ENCODE results near the gene ARMC10.
A peak's percentile ranks its signal among the peaks of the same experiment; 100 is the strongest.
"Not testable (repeated sequence)": the region's sequence is repeated elsewhere in the genome, so short reads cannot be mapped to it uniquely, and the experiment has no call there.

The ARMC10 gene

GRCh38 chr7:103075337-103075918 is 488 bp downstream of the ARMC10 start:
- peak; percentile 51 for DNase-seq (ENCODE audit: low read depth, low spot score)
- peak overlapping the region; percentile 88 for H3K4me3 ChIP-seq (ENCODE audit: low read length)

GRCh38 chr7:103076764-103077163 is 1.8 kb downstream of the ARMC10 start:
- no peak for DNase-seq (ENCODE audit: low read depth, low spot score)
- H3K4me3 ChIP-seq (ENCODE audit: low read length) = no peak overlapping the region

GRCh38 chr7:103077318-103077717 is 2.4 kb downstream of the ARMC10 start:
- H3K4me3 ChIP-seq (ENCODE audit: low read length) = no peak overlapping the region
- DNase-seq (ENCODE audit: low read depth, low spot score) = no peak

- H3K4me3 ChIP-seq (ENCODE audit: low read length); DNase-seq (ENCODE audit: low read depth, low spot score): not testable (repeated sequence)
Observed at GRCh38 chr7:103078226-103078625, 3.3 kb downstream of the ARMC10 start.

GRCh38 chr7:103079836-103080235 is 4.9 kb downstream of the ARMC10 start:
- no peak overlapping the region for H3K4me3 ChIP-seq (ENCODE audit: low read length)
- DNase-seq (ENCODE audit: low read depth, low spot score) = no peak

- H3K4me3 ChIP-seq (ENCODE audit: low read length) = no peak overlapping the region
- DNase-seq (ENCODE audit: low read depth, low spot score) = no peak
Observed at GRCh38 chr7:103080923-103081322, 6.0 kb downstream of the ARMC10 start.

GRCh38 chr7:103082497-103082896 is 7.6 kb downstream of the ARMC10 start:
- H3K4me3 ChIP-seq (ENCODE audit: low read length) = no peak overlapping the region
- DNase-seq (ENCODE audit: low read depth, low spot score) = no peak

GRCh38 chr7:103083210-103083609 is 8.3 kb downstream of the ARMC10 start:
- no peak for DNase-seq (ENCODE audit: low read depth, low spot score)
- H3K4me3 ChIP-seq (ENCODE audit: low read length) = no peak overlapping the region

- not testable (repeated sequence) for H3K4me3 ChIP-seq (ENCODE audit: low read length)
Observed at GRCh38 chr7:103092321-103092720, 17.4 kb downstream of the ARMC10 start.

GRCh38 chr7:103093429-103093828 is 18.5 kb downstream of the ARMC10 start:
- no peak for DNase-seq (ENCODE audit: low read depth, low spot score)

More at GRCh38 chr7:103092321-103092720, 17.4 kb downstream of the ARMC10 start:
- DNase-seq (ENCODE audit: low read depth, low spot score) = not testable (repeated sequence)

GRCh38 chr7:103094102-103094501 is 19.2 kb downstream of the ARMC10 start:
- no peak for DNase-seq (ENCODE audit: low read depth, low spot score)
- no peak overlapping the region for H3K4me3 ChIP-seq (ENCODE audit: low read length)

More at GRCh38 chr7:103093429-103093828, 18.5 kb downstream of the ARMC10 start:
- H3K4me3 ChIP-seq (ENCODE audit: low read length) = no peak overlapping the region

- H3K4me3 ChIP-seq (ENCODE audit: low read length); DNase-seq (ENCODE audit: low read depth, low spot score): not testable (repeated sequence)
Observed at GRCh38 chr7:103095558-103095957, 20.6 kb downstream of the ARMC10 start.

GRCh38 chr7:103097041-103097440 is 22.1 kb downstream of the ARMC10 start:
- DNase-seq (ENCODE audit: low read depth, low spot score) = no peak
- no peak overlapping the region for H3K4me3 ChIP-seq (ENCODE audit: low read length)

- no peak overlapping the region for H3K4me3 ChIP-seq (ENCODE audit: low read length)
- no peak for DNase-seq (ENCODE audit: low read depth, low spot score)
Observed at GRCh38 chr7:103100348-103100747, 25.4 kb downstream of the ARMC10 start.

GRCh38 chr7:103101543-103101942 is 26.6 kb downstream of the ARMC10 start:
- H3K4me3 ChIP-seq (ENCODE audit: low read length) = no peak overlapping the region
- DNase-seq (ENCODE audit: low read depth, low spot score) = no peak

- no peak overlapping the region for H3K4me3 ChIP-seq (ENCODE audit: low read length)
- no peak for DNase-seq (ENCODE audit: low read depth, low spot score)
Observed at GRCh38 chr7:103106005-103106702, 31.2 kb downstream of the ARMC10 start.

GRCh38 chr7:103106703-103107070 is 31.7 kb downstream of the ARMC10 start:
- DNase-seq (ENCODE audit: low read depth, low spot score); H3K4me3 ChIP-seq (ENCODE audit: low read length): not testable (repeated sequence)

GRCh38 chr7:103113164-103113563 is 38.2 kb downstream of the ARMC10 start:
- peak; percentile 10 for DNase-seq (ENCODE audit: low read depth, low spot score)

GRCh38 chr7:103114576-103115008 is 39.7 kb downstream of the ARMC10 start:
- no peak for DNase-seq (ENCODE audit: low read depth, low spot score)
- H3K4me3 ChIP-seq (ENCODE audit: low read length) = no peak overlapping the region

More at GRCh38 chr7:103113164-103113563, 38.2 kb downstream of the ARMC10 start:
- H3K4me3 ChIP-seq (ENCODE audit: low read length) = no peak overlapping the region

- no peak overlapping the region for H3K4me3 ChIP-seq (ENCODE audit: low read length)
- no peak for DNase-seq (ENCODE audit: low read depth, low spot score)
Observed at GRCh38 chr7:103115771-103116170, 40.8 kb downstream of the ARMC10 start.

GRCh38 chr7:103116511-103116910 is 41.6 kb downstream of the ARMC10 start:
- no peak for DNase-seq (ENCODE audit: low read depth, low spot score)
- H3K4me3 ChIP-seq (ENCODE audit: low read length) = no peak overlapping the region
